ENCODE data around the gene POLR2F. TPM values are rescaled to one million over a fixed set of nuclear protein-coding genes. Genes with fewer than 3 reads are reported as not detected.
A peak's percentile ranks its signal among the peaks of the same experiment; 100 is the strongest.

The POLR2F gene
- total RNA-seq, 1 experiment from 2014 or later = 111 TPM

DNA sequence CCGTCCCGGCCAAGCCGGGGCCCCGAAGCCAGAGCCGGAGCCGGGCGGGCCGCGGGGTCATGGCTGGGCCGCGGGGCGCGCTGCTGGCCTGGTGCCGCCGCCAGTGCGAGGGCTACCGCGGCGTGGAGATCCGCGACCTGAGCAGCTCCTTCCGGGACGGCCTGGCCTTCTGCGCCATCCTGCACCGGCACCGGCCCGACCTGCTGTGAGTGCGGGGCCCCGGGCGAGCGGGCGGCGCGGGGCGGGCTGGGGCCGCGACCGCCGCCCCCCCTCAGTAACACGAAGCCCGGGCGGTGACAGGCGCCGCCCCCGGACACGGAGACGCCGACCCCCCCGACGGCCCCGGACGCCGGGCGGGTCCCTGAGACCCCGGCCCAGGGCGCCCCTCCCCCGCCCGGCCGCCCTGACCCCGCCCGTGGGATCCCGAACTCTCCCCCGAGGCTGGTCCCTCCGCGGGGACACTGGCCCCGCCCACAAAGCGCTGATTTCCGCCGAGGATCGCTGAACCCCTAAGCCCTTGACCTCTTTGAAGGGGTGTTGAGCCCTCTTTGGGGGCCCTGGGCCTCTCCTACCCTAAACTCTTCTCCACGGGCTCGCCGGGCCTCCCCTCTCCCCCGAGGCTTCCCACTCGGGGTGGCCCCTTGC, 47.0 kb upstream of the POLR2F start:
- Mint-ChIP-seq H3K36me3 (ENCODE audit: insufficient read depth, unreplicated experiment) (peaks cover 46% of the 10 kb centered on the region), H3K9me3 (ENCODE audit: low read depth, unreplicated experiment) (no peaks in the 10 kb centered on the region), H3K4me3 (ENCODE audit: low read depth, unreplicated experiment) (peak overlapping the region; percentile 76), H3K27me3 (ENCODE audit: unreplicated experiment) (no peaks in the 10 kb centered on the region), H3K27ac (ENCODE audit: unreplicated experiment) (peak overlapping the region; percentile 52), H3K4me1 (ENCODE audit: low read depth, unreplicated experiment) (peaks cover 26% of the 10 kb centered on the region)
- no TSS peak for BruUV-seq (replicated peaks)
- intact Hi-C loops (cut with micrococcal nuclease; ENCODE audit: unreplicated experiment) = no loop called here
- TF ChIP-seq, protein P1, sequence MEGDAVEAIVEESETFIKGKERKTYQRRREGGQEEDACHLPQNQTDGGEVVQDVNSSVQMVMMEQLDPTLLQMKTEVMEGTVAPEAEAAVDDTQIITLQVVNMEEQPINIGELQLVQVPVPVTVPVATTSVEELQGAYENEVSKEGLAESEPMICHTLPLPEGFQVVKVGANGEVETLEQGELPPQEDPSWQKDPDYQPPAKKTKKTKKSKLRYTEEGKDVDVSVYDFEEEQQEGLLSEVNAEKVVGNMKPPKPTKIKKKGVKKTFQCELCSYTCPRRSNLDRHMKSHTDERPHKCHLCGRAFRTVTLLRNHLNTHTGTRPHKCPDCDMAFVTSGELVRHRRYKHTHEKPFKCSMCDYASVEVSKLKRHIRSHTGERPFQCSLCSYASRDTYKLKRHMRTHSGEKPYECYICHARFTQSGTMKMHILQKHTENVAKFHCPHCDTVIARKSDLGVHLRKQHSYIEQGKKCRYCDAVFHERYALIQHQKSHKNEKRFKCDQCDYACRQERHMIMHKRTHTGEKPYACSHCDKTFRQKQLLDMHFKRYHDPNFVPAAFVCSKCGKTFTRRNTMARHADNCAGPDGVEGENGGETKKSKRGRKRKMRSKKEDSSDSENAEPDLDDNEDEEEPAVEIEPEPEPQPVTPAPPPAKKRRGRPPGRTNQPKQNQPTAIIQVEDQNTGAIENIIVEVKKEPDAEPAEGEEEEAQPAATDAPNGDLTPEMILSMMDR (IDR thresholded peaks at IDR 0.05; ENCODE audit: unreplicated experiment) = no peak
- CTCF ChIA-PET = interaction anchor here (0.8 to 1.9 kb wide), 2 partner anchors 11 to 19 kb away, joined by 4 to 14 read pairs; no protein-coding TSS in a partner anchor
- DNase-seq = peak; percentile 40

DNA sequence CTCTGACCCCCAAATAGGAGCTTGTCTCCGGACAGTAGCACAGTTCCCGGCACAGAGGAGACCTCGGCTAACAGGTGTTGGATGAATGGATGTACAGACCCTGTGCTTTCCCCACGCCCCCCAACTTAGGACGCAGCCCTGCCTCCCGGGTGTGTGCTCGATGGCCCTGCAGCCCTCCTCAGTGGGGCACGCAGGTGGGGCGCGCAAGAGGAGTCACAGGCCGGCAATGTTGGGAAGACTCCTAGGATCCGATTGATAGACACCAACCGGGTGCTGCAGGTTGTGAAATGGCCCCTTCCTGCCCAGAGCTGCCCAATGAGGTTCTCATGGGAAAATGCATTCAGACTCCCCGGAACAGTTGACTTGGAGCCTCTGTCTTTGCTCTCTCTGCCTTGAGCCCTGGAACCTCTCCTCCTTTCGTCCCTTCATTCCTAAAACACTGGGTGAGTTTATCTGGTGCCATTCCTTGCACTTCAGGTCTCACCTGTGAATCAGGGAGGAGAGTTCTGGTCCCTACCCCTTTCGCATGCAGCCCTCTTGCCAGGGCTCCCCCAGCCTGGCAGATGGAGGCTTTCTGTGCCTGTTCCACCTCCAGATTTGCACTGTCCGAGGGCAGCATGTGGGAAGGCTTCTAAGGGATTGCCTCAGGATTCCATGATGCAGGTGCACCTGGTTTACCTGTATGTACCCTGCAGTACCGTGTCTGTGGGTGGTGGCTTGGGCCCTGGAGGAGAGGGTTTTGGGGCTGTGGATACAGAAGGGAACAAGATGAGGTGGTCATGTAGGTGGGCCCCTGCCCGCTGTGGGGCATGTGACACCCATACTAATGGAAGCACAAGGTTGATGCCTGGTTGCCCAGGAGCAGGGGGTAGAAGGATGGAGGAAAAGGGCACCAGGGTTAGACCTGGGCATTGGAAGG, 46.2 kb upstream of the POLR2F start:
- H3K4me1 Mint-ChIP-seq (ENCODE audit: low read depth, unreplicated experiment) = peaks cover 20% of the 10 kb centered on the region
- CTCF ChIA-PET = no interaction called here
- H3K4me3 Mint-ChIP-seq (ENCODE audit: low read depth, unreplicated experiment) = peak overlapping the region; percentile 76
- no peaks in the 10 kb centered on the region for H3K27me3 Mint-ChIP-seq (ENCODE audit: unreplicated experiment)
- no peak for DNase-seq
- intact Hi-C loops (cut with micrococcal nuclease; ENCODE audit: unreplicated experiment) = no loop called here
- H3K9me3 Mint-ChIP-seq (ENCODE audit: low read depth, unreplicated experiment) = no peaks in the 10 kb centered on the region
- peaks cover 48% of the 10 kb centered on the region for H3K36me3 Mint-ChIP-seq (ENCODE audit: insufficient read depth, unreplicated experiment)
- TF ChIP-seq, protein P1 (IDR thresholded peaks at IDR 0.05; ENCODE audit: unreplicated experiment) = no peak
- BruUV-seq (replicated peaks) = TSS peak; percentile 54
- H3K27ac Mint-ChIP-seq (ENCODE audit: unreplicated experiment) = peak overlapping the region; percentile 52

DNA sequence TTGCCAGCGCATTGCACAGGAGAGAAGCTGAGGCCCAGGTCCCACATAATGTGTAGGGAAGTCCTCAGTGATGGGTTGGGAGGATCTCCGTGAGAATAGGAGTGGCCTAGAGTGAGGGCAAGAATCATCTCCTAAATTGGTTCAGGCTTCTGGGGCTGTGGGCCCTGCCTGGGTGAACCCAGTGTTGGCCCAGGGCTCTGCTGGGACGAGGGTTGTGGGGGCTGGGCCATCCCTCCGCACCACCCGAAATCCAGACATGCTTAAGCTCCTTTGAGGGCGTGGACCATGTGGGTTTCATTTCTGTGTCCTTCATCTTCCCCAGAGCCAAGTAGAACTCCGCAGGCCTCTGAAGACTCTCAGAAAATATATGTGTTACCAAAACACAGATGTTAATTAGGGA, 43.7 kb upstream of the POLR2F start:
- intact Hi-C loops (cut with micrococcal nuclease; ENCODE audit: unreplicated experiment) = no loop called here
- no peak overlapping the region for H3K27ac Mint-ChIP-seq (ENCODE audit: unreplicated experiment)
- H3K9me3 Mint-ChIP-seq (ENCODE audit: low read depth, unreplicated experiment) = no peaks in the 10 kb centered on the region
- H3K27me3 Mint-ChIP-seq (ENCODE audit: unreplicated experiment) = no peaks in the 10 kb centered on the region
- no peak for DNase-seq
- no peak overlapping the region for H3K4me3 Mint-ChIP-seq (ENCODE audit: low read depth, unreplicated experiment)
- H3K36me3 Mint-ChIP-seq (ENCODE audit: insufficient read depth, unreplicated experiment) = peaks cover 64% of the 10 kb centered on the region
- CTCF ChIA-PET = interaction anchor here (0.6 kb wide), 1 partner anchor 44 kb away, joined by 3 read pairs; no protein-coding TSS in a partner anchor
- TF ChIP-seq, protein P1 (IDR thresholded peaks at IDR 0.05; ENCODE audit: unreplicated experiment) = no peak
- peaks cover 19% of the 10 kb centered on the region for H3K4me1 Mint-ChIP-seq (ENCODE audit: low read depth, unreplicated experiment)
- BruUV-seq (replicated peaks) = TSS peak; percentile 0

DNA sequence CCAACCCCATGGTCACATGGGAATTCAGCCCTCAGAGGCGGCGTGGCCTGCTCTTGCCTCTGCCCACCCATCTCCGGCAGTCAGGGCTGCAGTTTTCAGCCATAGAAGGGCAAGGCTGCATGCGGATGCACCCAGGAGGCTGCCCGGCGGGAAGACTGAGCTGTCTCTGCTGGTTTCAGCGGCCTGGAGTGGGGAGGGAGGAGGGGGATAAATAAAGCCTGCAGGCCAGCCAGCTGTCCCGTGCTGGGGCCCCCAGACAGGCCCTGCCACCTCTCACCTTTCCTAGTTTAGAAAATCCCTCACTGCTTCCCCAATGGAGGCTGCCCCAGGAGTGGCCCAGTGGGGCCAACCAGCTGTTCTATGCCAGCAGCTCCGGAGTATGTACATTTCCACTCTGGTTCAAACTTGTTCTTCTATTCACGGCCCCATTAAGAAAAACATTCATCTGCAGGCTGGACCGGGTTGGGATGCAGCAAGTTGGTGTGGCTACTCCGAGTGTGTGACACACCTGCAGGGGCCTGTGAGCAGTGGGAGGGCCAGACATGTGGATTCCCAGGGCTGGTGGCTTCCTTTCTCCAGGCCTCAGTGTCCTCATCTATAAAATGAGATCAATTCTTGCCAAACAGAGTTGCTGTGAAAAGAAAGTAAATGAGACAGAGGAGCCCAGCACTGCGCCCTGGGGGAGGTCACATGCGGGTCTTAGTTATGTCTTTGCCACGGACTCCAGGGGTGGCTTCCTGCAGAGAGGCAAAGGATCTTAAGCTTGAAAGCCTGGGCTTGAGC, 42.4 kb upstream of the POLR2F start:
- CTCF ChIA-PET = interaction anchor here (0.6 kb wide), 1 partner anchor 1092 kb away, joined by 3 read pairs; no protein-coding TSS in a partner anchor
- no TSS peak for BruUV-seq (replicated peaks)
- no peak overlapping the region for H3K4me3 Mint-ChIP-seq (ENCODE audit: low read depth, unreplicated experiment)
- peaks cover 61% of the 10 kb centered on the region for H3K36me3 Mint-ChIP-seq (ENCODE audit: insufficient read depth, unreplicated experiment)
- intact Hi-C loops (cut with micrococcal nuclease; ENCODE audit: unreplicated experiment) = no loop called here
- no peaks in the 10 kb centered on the region for H3K27me3 Mint-ChIP-seq (ENCODE audit: unreplicated experiment)
- no peak for DNase-seq
- TF ChIP-seq, protein P1 (IDR thresholded peaks at IDR 0.05; ENCODE audit: unreplicated experiment) = no peak
- peaks cover 10% of the 10 kb centered on the region for H3K4me1 Mint-ChIP-seq (ENCODE audit: low read depth, unreplicated experiment)
- H3K27ac Mint-ChIP-seq (ENCODE audit: unreplicated experiment) = no peak overlapping the region
- H3K9me3 Mint-ChIP-seq (ENCODE audit: low read depth, unreplicated experiment) = no peaks in the 10 kb centered on the region
